ENCODE results near the gene GRAMD2B.

GRAMD2B gene

GRCh38 chr5:126460459-126460858 lies 37.2 kb downstream of the GRAMD2B start:
- TF ChIP-seq REST (tag by site-specific recombination; IDR thresholded peaks at IDR 0.05): peak; percentile 68; the same call in 1 of the 2 replicates
- no peak for TF ChIP-seq ZNF26 (tag by site-specific recombination; IDR thresholded peaks at IDR 0.05)
- no peaks in the 10 kb centered on the region for H3K36me3 ChIP-seq (ENCODE audit: control insufficient read depth in 2 of 2, insufficient read depth in 1 of 2, low read length in 2 of 2)
- H3K27ac ChIP-seq (ENCODE audit: extremely low read depth, low read depth, low read length): no peak overlapping the region
- no peaks in the 10 kb centered on the region for H3K9me3 ChIP-seq (ENCODE audit: control insufficient read depth, insufficient read depth, low read depth, low read length)
- CTCF ChIA-PET: interaction anchor here (0.6 kb wide), 1 partner anchor 40 kb away, joined by 3 read pairs; no protein-coding TSS in a partner anchor
- POLR2A ChIA-PET: no interaction called here
- no peak overlapping the region for H3K4me3 ChIP-seq (ENCODE audit: low read depth, low read length)
- no peaks in the 10 kb centered on the region for H3K4me1 ChIP-seq (ENCODE audit: control insufficient read depth, insufficient read depth, low read length)

- Histone ChIP-seq H3K27ac (ENCODE audit: extremely low read depth, low read depth, low read length) (no peak overlapping the region), H3K4me1 (ENCODE audit: control insufficient read depth, insufficient read depth, low read length) (no peaks in the 10 kb centered on the region), H3K4me3 (ENCODE audit: low read depth, low read length) (no peak overlapping the region), H3K9me3 (ENCODE audit: control insufficient read depth, insufficient read depth, low read depth, low read length) (no peaks in the 10 kb centered on the region), H3K36me3 (ENCODE audit: control insufficient read depth in 2 of 2, insufficient read depth in 1 of 2, low read length in 2 of 2) (no peaks in the 10 kb centered on the region)
- TF ChIP-seq GLIS2 (tag by site-specific recombination; IDR thresholded peaks at IDR 0.05) (no peak), PRDM4 (tag by site-specific recombination; IDR thresholded peaks at IDR 0.05) (no peak), ZNF302 (tag by site-specific recombination; IDR thresholded peaks at IDR 0.05; ENCODE audit: low read depth) (no peak), ZNF558 (tag by site-specific recombination; IDR thresholded peaks at IDR 0.05) (no peak), ZNF341 (tag by site-specific recombination; IDR thresholded peaks at IDR 0.05; ENCODE audit: low read depth) (no peak), ZNF404 (tag by site-specific recombination; IDR thresholded peaks at IDR 0.05) (no peak), ZBTB11 (tag by site-specific recombination; conservative IDR thresholded peaks at IDR 0.05; ENCODE audit: low read depth) (no peak), ZNF561 (tag by site-specific recombination; IDR thresholded peaks at IDR 0.05; ENCODE audit: borderline replicate concordance) (no peak), ZNF138 (tag by site-specific recombination; IDR thresholded peaks at IDR 0.05; ENCODE audit: borderline replicate concordance) (no peak), ZNF560 (tag by site-specific recombination; IDR thresholded peaks at IDR 0.05; ENCODE audit: borderline replicate concordance) (no peak), ZNF311 (tag by site-specific recombination; IDR thresholded peaks at IDR 0.05; ENCODE audit: borderline replicate concordance) (no peak), ZNF148 (tag by site-specific recombination; IDR thresholded peaks at IDR 0.05; ENCODE audit: borderline replicate concordance) (no peak), RBAK (tag by site-specific recombination; IDR thresholded peaks at IDR 0.05) (no peak), ZNF660 (tag by site-specific recombination; IDR thresholded peaks at IDR 0.05) (no peak), OVOL3 (tag by site-specific recombination; IDR thresholded peaks at IDR 0.05) (no peak)
- POLR2A ChIA-PET: no interaction called here
- CTCF ChIA-PET: interaction anchor here (0.6 to 2.3 kb wide), 3 partner anchors 10 to 39 kb away, joined by 3 to 7 read pairs (median 4); no protein-coding TSS in a partner anchor
Measured at GRCh38 chr5:126460977-126461376, 37.8 kb downstream of the GRAMD2B start.

Data from HEK293 (cell line).